CD4-positive, CD25-positive, alpha-beta regulatory T cell (primary cell): Measurements from ENCODE around the gene USP9Y. TPM values are rescaled to one million over a fixed set of nuclear protein-coding genes. Genes with fewer than 3 reads are reported as not detected.

Source experiments
- ATAC-seq, 2 donors: fragments of 150-1000 bp; cut with Tn5 transposase; one replicate each; pipeline ENCODE4 v1.10.0; 2021; ENCODE audit warnings: low read depth in 2 of 2, moderate number of reproducible peaks in 2 of 2, moderate library complexity in 1 of 2
- DNase-seq, 3 donors: peaks; one replicate each; pipeline versions ENCODE4 v3.0.0 to v3.0.0-alpha.2; 2012 to 2022; ENCODE audit warnings: mixed read lengths in 1 of 3
- H3K27ac ChIP-seq: one replicate; pipeline ENCODE4 v1.7.0; 2013; ENCODE audit warnings: mild to moderate bottlenecking, low read length; ENCODE audit not compliant: insufficient read depth, poor library complexity, severe bottlenecking
- H3K27me3 ChIP-seq: one replicate; pipeline ENCODE4 v1.7.0; 2013; ENCODE audit warnings: low read length; ENCODE audit not compliant: control insufficient read depth, insufficient read depth
- H3K36me3 ChIP-seq: one replicate; pipeline ENCODE4 v1.7.0; 2013; ENCODE audit warnings: mild to moderate bottlenecking, low read length, moderate library complexity; ENCODE audit not compliant: control insufficient read depth, insufficient read depth
- H3K4me1 ChIP-seq: 2 replicates; pipeline ENCODE4 v1.7.0; 2013; ENCODE audit warnings: mild to moderate bottlenecking, low read length; ENCODE audit not compliant: insufficient read depth, control insufficient read depth, poor library complexity, severe bottlenecking
- H3K4me3 ChIP-seq: one replicate; pipeline ENCODE4 v1.7.0; 2013; ENCODE audit warnings: low read depth, mild to moderate bottlenecking, low read length, moderate library complexity
- H3K9me3 ChIP-seq, 2 experiments: 1 replicate in 1 of 2; 2 replicates in 1 of 2; pipeline ENCODE4 v1.7.0; 2013; ENCODE audit warnings: low read length in 2 of 2, mild to moderate bottlenecking in 1 of 2, moderate library complexity in 1 of 2; ENCODE audit not compliant: control insufficient read depth in 2 of 2
- H3K27ac Mint-ChIP-seq, 3 donors: one replicate each; pipeline ENCODE4 v1.8.0; 2020 to 2022; ENCODE audit warnings: mild to moderate bottlenecking in 3 of 3, mixed read lengths in 3 of 3, moderate library complexity in 2 of 3
- H3K27me3 Mint-ChIP-seq: one replicate; pipeline ENCODE4 v1.8.0; 2022; ENCODE audit warnings: mild to moderate bottlenecking, mixed read lengths
- H3K36me3 Mint-ChIP-seq: one replicate; pipeline ENCODE4 v1.8.0; 2020; ENCODE audit warnings: mixed read lengths
- H3K4me1 Mint-ChIP-seq, 4 donors: one replicate each; pipeline ENCODE4 v1.8.0; 2020 to 2022; ENCODE audit warnings: mixed read lengths in 4 of 4, mild to moderate bottlenecking in 1 of 4
- H3K4me3 Mint-ChIP-seq, 4 donors: one replicate each; pipeline ENCODE4 v1.8.0; 2020 to 2022; ENCODE audit warnings: mild to moderate bottlenecking in 4 of 4, mixed read lengths in 4 of 4, moderate library complexity in 3 of 4
- H3K9me3 Mint-ChIP-seq, 7 donors: one replicate each; pipeline ENCODE4 v1.8.0; 2020 to 2022; ENCODE audit warnings: mixed read lengths in 7 of 7, mild to moderate bottlenecking in 3 of 7, moderate library complexity in 2 of 7
- polyA plus RNA-seq, 4 donors: library from polyadenylated mRNA; unstranded; fragments of 300-500 nt; fragmentation: Illumina TruSeq; gene quantifications; one replicate each; pipeline ENCODE4 v1.2.3, GENCODE V29; 2021
- total RNA-seq: library from RNA; stranded (reverse); gene quantifications from one replicate; pipeline ENCODE4 v1.2.3, GENCODE V29; 2022

The USP9Y gene
- total and polyA plus RNA-seq, 5 donors from 2014 or later: 7.9 TPM; not detected in 4

DNA sequence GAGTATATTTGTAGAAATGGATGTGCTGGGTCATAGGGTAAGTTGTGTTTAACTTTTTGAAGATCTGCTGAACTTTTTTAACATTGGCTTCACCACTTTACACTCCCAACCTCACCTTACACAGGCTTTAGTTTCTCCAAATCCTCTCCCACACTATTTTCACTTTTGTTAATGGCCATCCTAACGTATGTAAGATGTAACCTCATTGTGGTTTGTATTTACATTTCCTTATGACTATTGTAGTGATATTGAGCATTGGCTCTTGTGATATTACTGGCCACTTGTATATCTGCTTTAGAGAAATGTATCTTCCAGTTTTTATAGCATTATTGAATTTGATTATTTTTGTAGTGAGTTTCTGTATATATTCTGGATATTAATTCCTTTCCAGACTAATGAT lies 93.0 kb downstream of the USP9Y start:
- Histone ChIP-seq H3K9me3 (no peaks in the 10 kb centered on the region), H3K4me3 (no peak overlapping the region), H3K36me3 (peaks cover 19% of the 10 kb centered on the region), H3K27ac (no peak overlapping the region), H3K27me3 (no peaks in the 10 kb centered on the region), H3K4me1 (no peaks in the 10 kb centered on the region)
- Mint-ChIP-seq H3K36me3 (no peaks in the 10 kb centered on the region), H3K4me3 (no peak overlapping the region), H3K27me3 (no peaks in the 10 kb centered on the region), H3K27ac (no peak overlapping the region), H3K4me1 (peaks cover 0 to 5% (median 0%) of the 10 kb centered on the region in 4 donors), H3K9me3 (no peaks in the 10 kb centered on the region)
- no peak for DNase-seq
- ATAC-seq: no peak

DNA sequence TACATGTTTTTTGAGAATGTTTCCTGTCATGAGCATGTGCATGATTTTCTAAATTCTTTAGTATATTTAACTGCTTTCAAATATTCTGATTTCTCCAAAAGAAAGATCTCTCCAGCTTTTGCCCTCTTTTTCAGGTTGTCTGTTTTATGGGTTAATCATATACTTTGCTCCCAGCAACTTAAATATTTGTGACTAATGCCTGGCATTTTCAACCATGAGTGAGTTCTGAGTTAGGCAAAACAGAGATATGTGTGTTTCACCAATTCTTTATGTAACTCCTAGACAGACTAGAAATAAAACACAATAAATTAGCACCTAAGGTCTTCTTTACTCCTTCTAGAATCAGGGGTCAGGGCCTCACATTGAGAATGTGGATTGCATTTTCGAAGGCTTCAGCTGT lies 107.0 kb downstream of the USP9Y start:
- Mint-ChIP-seq H3K4me3 (no peak overlapping the region), H3K27me3 (no peaks in the 10 kb centered on the region), H3K9me3 (no peaks in the 10 kb centered on the region), H3K4me1 (peaks cover 0 to 11% (median 0%) of the 10 kb centered on the region in 4 donors), H3K36me3 (no peaks in the 10 kb centered on the region), H3K27ac (no peak overlapping the region)
- H3K4me3 ChIP-seq: no peak overlapping the region
- H3K27me3 ChIP-seq: no peaks in the 10 kb centered on the region
- H3K36me3 ChIP-seq: peaks cover 11% of the 10 kb centered on the region
- DNase-seq (no peak), ATAC-seq (no peak)
- H3K9me3 ChIP-seq: no peaks in the 10 kb centered on the region
- H3K27ac ChIP-seq: no peak overlapping the region
- H3K4me1 ChIP-seq: no peaks in the 10 kb centered on the region

DNA sequence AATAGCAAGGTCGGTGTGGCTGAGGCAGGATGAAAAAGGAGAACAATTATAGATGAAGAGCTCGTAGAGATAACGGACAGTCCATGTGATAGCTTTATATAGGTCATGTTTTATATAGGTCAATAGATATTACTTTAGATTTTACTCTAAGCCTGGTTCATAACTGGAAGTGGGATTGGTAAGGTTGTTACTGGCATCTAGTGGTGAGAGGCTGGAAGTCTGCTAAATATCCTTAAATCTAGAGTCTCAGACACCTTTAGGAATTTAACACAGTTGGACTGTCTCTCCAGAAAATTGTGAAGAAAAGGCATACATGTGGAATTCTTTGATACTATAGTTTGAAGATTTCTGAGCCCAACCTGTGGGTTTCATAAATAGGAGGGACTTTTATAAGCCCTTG lies 108.0 kb downstream of the USP9Y start:
- H3K27ac ChIP-seq: no peak overlapping the region
- no peak overlapping the region for H3K4me3 ChIP-seq
- ATAC-seq (no peak), DNase-seq (no peak)
- H3K27me3 Mint-ChIP-seq: no peaks in the 10 kb centered on the region
- H3K9me3 ChIP-seq: no peaks in the 10 kb centered on the region
- peaks cover 0 to 11% (median 0%) of the 10 kb centered on the region in 4 donors for H3K4me1 Mint-ChIP-seq
- H3K4me1 ChIP-seq: no peaks in the 10 kb centered on the region
- no peak overlapping the region for H3K4me3 Mint-ChIP-seq
- no peaks in the 10 kb centered on the region for H3K36me3 Mint-ChIP-seq
- H3K27ac Mint-ChIP-seq: no peak overlapping the region
- H3K9me3 Mint-ChIP-seq: no peaks in the 10 kb centered on the region
- no peaks in the 10 kb centered on the region for H3K27me3 ChIP-seq
- H3K36me3 ChIP-seq: peaks cover 19% of the 10 kb centered on the region

GRCh38 chrY:12823408-12823807 lies 122.4 kb downstream of the USP9Y start:
- Histone ChIP-seq H3K36me3 (peaks cover under 1% of the 10 kb centered on the region), H3K27ac (no peak overlapping the region), H3K4me3 (no peak overlapping the region), H3K9me3 (no peaks in the 10 kb centered on the region), H3K4me1 (no peaks in the 10 kb centered on the region), H3K27me3 (no peaks in the 10 kb centered on the region)
- H3K9me3 Mint-ChIP-seq: no peaks in the 10 kb centered on the region
- no peaks in the 10 kb centered on the region for H3K4me1 Mint-ChIP-seq
- H3K36me3 Mint-ChIP-seq: no peaks in the 10 kb centered on the region
- H3K4me3 Mint-ChIP-seq: no peak overlapping the region
- ATAC-seq (no peak), DNase-seq (no peak)
- H3K27me3 Mint-ChIP-seq: no peaks in the 10 kb centered on the region
- no peak overlapping the region for H3K27ac Mint-ChIP-seq

DNA sequence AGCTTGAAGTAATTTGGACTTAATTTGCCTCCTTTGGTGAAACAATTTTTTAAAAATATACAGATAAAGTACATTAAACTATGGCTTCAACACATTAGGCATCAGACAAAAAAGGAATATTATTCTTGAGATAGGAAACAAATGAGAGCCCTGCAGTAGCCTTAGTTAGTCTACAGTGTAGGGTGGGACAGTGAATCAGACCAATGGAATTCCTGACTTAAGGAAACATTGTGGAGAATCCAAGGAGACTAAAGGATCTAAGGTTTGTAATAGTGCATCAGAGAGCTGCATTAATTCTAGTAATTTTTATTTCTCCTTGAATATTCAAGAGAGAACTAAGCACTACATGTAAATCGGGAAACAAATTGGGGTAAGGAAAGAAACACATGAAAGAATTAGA lies 125.8 kb downstream of the USP9Y start:
- Mint-ChIP-seq H3K9me3 (no peaks in the 10 kb centered on the region), H3K27ac (peak overlapping the region in 1 of 3 donors; percentile 20), H3K4me3 (no peak overlapping the region), H3K27me3 (no peaks in the 10 kb centered on the region), H3K36me3 (no peaks in the 10 kb centered on the region), H3K4me1 (no peaks in the 10 kb centered on the region)
- Histone ChIP-seq H3K27ac (no peak overlapping the region), H3K9me3 (no peaks in the 10 kb centered on the region), H3K27me3 (no peaks in the 10 kb centered on the region), H3K4me1 (no peaks in the 10 kb centered on the region), H3K4me3 (no peak overlapping the region), H3K36me3 (no peaks in the 10 kb centered on the region)
- ATAC-seq (no peak), DNase-seq (no peak)

DNA sequence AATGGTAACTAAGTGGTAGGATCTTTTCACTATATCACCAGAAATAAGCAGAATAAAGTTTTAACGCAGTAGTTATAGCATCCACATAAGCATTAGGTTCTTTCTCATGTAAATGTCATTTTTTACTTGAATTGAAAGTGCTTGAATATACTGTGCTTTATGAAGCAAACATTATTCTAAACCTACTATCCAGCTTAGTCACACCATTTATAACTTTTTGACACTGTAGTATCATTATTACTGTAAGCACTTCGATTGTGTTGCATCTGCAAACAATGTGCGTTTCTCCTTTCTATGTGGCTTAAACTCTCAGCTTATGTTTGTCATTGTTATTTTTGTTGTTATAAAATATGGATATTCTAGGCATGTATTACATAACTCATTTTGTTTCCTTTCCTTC lies 132.3 kb downstream of the USP9Y start:
- H3K36me3 ChIP-seq: peaks cover 6% of the 10 kb centered on the region
- no peaks in the 10 kb centered on the region for H3K9me3 Mint-ChIP-seq

GRCh38 chrY:12837550-12837949 lies 136.5 kb downstream of the USP9Y start:
- Mint-ChIP-seq H3K4me1 (no peaks in the 10 kb centered on the region), H3K36me3 (no peaks in the 10 kb centered on the region), H3K27ac (no peak overlapping the region), H3K9me3 (no peaks in the 10 kb centered on the region), H3K27me3 (no peaks in the 10 kb centered on the region), H3K4me3 (no peak overlapping the region)
- Histone ChIP-seq H3K27me3 (no peaks in the 10 kb centered on the region), H3K4me3 (no peak overlapping the region), H3K27ac (no peak overlapping the region), H3K36me3 (peaks cover 15% of the 10 kb centered on the region), H3K9me3 (no peaks in the 10 kb centered on the region), H3K4me1 (no peaks in the 10 kb centered on the region)
- ATAC-seq (no peak), DNase-seq (no peak)

More for the DNA sequence above, 132.3 kb downstream of the USP9Y start:
- no peaks in the 10 kb centered on the region for H3K9me3 ChIP-seq
- Mint-ChIP-seq H3K4me3 (no peak overlapping the region), H3K27me3 (no peaks in the 10 kb centered on the region), H3K27ac (no peak overlapping the region), H3K36me3 (no peaks in the 10 kb centered on the region), H3K4me1 (no peaks in the 10 kb centered on the region)
- no peak for ATAC-seq
- H3K27ac ChIP-seq: no peak overlapping the region
- H3K27me3 ChIP-seq: no peaks in the 10 kb centered on the region
- H3K4me1 ChIP-seq: no peaks in the 10 kb centered on the region
- DNase-seq: no peak
- no peak overlapping the region for H3K4me3 ChIP-seq

- Histone ChIP-seq H3K27me3 (no peaks in the 10 kb centered on the region), H3K4me3 (no peak overlapping the region), H3K4me1 (no peaks in the 10 kb centered on the region), H3K27ac (no peak overlapping the region), H3K36me3 (peaks cover 11% of the 10 kb centered on the region), H3K9me3 (no peaks in the 10 kb centered on the region)
- Mint-ChIP-seq H3K27ac (no peak overlapping the region), H3K4me1 (no peaks in the 10 kb centered on the region), H3K27me3 (no peaks in the 10 kb centered on the region), H3K9me3 (no peaks in the 10 kb centered on the region), H3K36me3 (no peaks in the 10 kb centered on the region), H3K4me3 (no peak overlapping the region)
- no peak for ATAC-seq
- no peak for DNase-seq
These were observed 140.3 kb downstream of the USP9Y start for GRCh38 chrY:12841368-12841767.
